ENCODE measurements around the gene CSMD2.

CSMD2 gene

GRCh38 chr1:33822396-33822795 is 342.6 kb downstream of the CSMD2 start:
- Histone ChIP-seq H3K36me3 (ENCODE audit: control insufficient read depth in 2 of 2, insufficient read depth in 2 of 2, low read length in 2 of 2) (no peaks in the 10 kb centered on the region), H3K27ac (ENCODE audit: low read length) (no peak overlapping the region), H3K9me3 (ENCODE audit: control insufficient read depth in 2 of 2, low read length in 2 of 2) (no peaks in the 10 kb centered on the region), H3K9ac (ENCODE audit: low read length in 2 of 2) (no peak overlapping the region), H3K4me1 (ENCODE audit: control insufficient read depth, insufficient read depth, low read length) (no peaks in the 10 kb centered on the region), H3K27me3 (ENCODE audit: control insufficient read depth in 1 of 2, insufficient read depth in 2 of 2, low read length in 2 of 2) (peaks cover 0 to 5% of the 10 kb centered on the region in 2 donors), H3K4me3 (ENCODE audit: low read length in 2 of 2) (no peak overlapping the region)

- Histone ChIP-seq H3K36me3 (ENCODE audit: control insufficient read depth in 2 of 2, insufficient read depth in 2 of 2, low read length in 2 of 2) (no peaks in the 10 kb centered on the region), H3K9me3 (ENCODE audit: control insufficient read depth in 2 of 2, low read length in 2 of 2) (no peaks in the 10 kb centered on the region), H3K9ac (ENCODE audit: low read length in 2 of 2) (no peak overlapping the region), H3K27ac (ENCODE audit: low read length) (no peak overlapping the region), H3K27me3 (ENCODE audit: control insufficient read depth in 1 of 2, insufficient read depth in 2 of 2, low read length in 2 of 2) (peaks cover 0 to 5% of the 10 kb centered on the region in 2 donors), H3K4me1 (ENCODE audit: control insufficient read depth, insufficient read depth, low read length) (no peaks in the 10 kb centered on the region), H3K4me3 (ENCODE audit: low read length in 2 of 2) (no peak overlapping the region)
These were observed 343.7 kb downstream of the CSMD2 start for GRCh38 chr1:33821291-33821690.

GRCh38 chr1:33820804-33821203 is 344.2 kb downstream of the CSMD2 start:
- Histone ChIP-seq H3K9ac (ENCODE audit: low read length in 2 of 2) (no peak overlapping the region), H3K36me3 (ENCODE audit: control insufficient read depth in 2 of 2, insufficient read depth in 2 of 2, low read length in 2 of 2) (no peaks in the 10 kb centered on the region), H3K27ac (ENCODE audit: low read length) (no peak overlapping the region), H3K27me3 (ENCODE audit: control insufficient read depth in 1 of 2, insufficient read depth in 2 of 2, low read length in 2 of 2) (peaks cover 0 to 5% of the 10 kb centered on the region in 2 donors), H3K9me3 (ENCODE audit: control insufficient read depth in 2 of 2, low read length in 2 of 2) (no peaks in the 10 kb centered on the region), H3K4me3 (ENCODE audit: low read length in 2 of 2) (no peak overlapping the region), H3K4me1 (ENCODE audit: control insufficient read depth, insufficient read depth, low read length) (no peaks in the 10 kb centered on the region)

GRCh38 chr1:33819913-33820311 is 345.1 kb downstream of the CSMD2 start:
- Histone ChIP-seq H3K4me3 (ENCODE audit: low read length in 2 of 2) (no peak overlapping the region), H3K27me3 (ENCODE audit: control insufficient read depth in 1 of 2, insufficient read depth in 2 of 2, low read length in 2 of 2) (peaks cover 0 to 5% of the 10 kb centered on the region in 2 donors), H3K27ac (ENCODE audit: low read length) (no peak overlapping the region), H3K9ac (ENCODE audit: low read length in 2 of 2) (no peak overlapping the region), H3K9me3 (ENCODE audit: control insufficient read depth in 2 of 2, low read length in 2 of 2) (no peaks in the 10 kb centered on the region), H3K4me1 (ENCODE audit: control insufficient read depth, insufficient read depth, low read length) (no peaks in the 10 kb centered on the region), H3K36me3 (ENCODE audit: control insufficient read depth in 2 of 2, insufficient read depth in 2 of 2, low read length in 2 of 2) (no peaks in the 10 kb centered on the region)

GRCh38 chr1:33819290-33819912 is 345.6 kb downstream of the CSMD2 start:
- no peak overlapping the region for H3K27ac ChIP-seq (ENCODE audit: low read length)
- H3K9me3 ChIP-seq (ENCODE audit: control insufficient read depth in 2 of 2, low read length in 2 of 2) = no peaks in the 10 kb centered on the region
- no peaks in the 10 kb centered on the region for H3K36me3 ChIP-seq (ENCODE audit: control insufficient read depth in 2 of 2, insufficient read depth in 2 of 2, low read length in 2 of 2)
- H3K4me3 ChIP-seq (ENCODE audit: low read length in 2 of 2) = no peak overlapping the region
- H3K4me1 ChIP-seq (ENCODE audit: control insufficient read depth, insufficient read depth, low read length) = no peaks in the 10 kb centered on the region
- H3K9ac ChIP-seq (ENCODE audit: low read length in 2 of 2) = no peak overlapping the region
- H3K27me3 ChIP-seq (ENCODE audit: control insufficient read depth in 1 of 2, insufficient read depth in 2 of 2, low read length in 2 of 2) = peaks cover 0 to 5% of the 10 kb centered on the region in 2 donors

- Histone ChIP-seq H3K27me3 (ENCODE audit: control insufficient read depth in 1 of 2, insufficient read depth in 2 of 2, low read length in 2 of 2) (peaks cover 0 to 5% of the 10 kb centered on the region in 2 donors), H3K36me3 (ENCODE audit: control insufficient read depth in 2 of 2, insufficient read depth in 2 of 2, low read length in 2 of 2) (no peaks in the 10 kb centered on the region), H3K4me3 (ENCODE audit: low read length in 2 of 2) (no peak overlapping the region), H3K9ac (ENCODE audit: low read length in 2 of 2) (no peak overlapping the region), H3K27ac (ENCODE audit: low read length) (no peak overlapping the region), H3K4me1 (ENCODE audit: control insufficient read depth, insufficient read depth, low read length) (no peaks in the 10 kb centered on the region), H3K9me3 (ENCODE audit: control insufficient read depth in 2 of 2, low read length in 2 of 2) (no peaks in the 10 kb centered on the region)
These were observed 347.0 kb downstream of the CSMD2 start for GRCh38 chr1:33818071-33818470.

DNA sequence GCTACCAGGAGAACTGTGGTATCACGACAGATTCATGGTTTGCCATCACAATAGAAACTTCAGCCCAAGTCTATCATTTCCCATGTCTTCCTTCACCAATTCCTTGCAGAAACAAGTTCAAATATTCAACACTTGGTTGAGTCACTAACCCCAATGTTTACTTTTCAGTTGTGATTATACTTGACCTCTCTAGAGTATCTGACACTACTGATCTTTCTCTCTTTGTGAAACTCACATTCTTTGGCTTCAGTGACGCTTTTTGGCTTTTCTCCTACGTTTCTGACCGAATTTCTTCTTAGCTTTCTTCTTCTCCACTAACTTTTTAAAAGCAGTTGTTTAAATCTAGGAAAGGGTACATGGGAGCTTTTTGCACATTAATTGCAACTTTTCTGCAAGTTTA is 350.0 kb downstream of the CSMD2 start:
- Histone ChIP-seq H3K4me3 (ENCODE audit: low read length in 2 of 2) (no peak overlapping the region), H3K36me3 (ENCODE audit: control insufficient read depth in 2 of 2, insufficient read depth in 2 of 2, low read length in 2 of 2) (no peaks in the 10 kb centered on the region), H3K4me1 (ENCODE audit: control insufficient read depth, insufficient read depth, low read length) (no peaks in the 10 kb centered on the region), H3K9ac (ENCODE audit: low read length in 2 of 2) (no peak overlapping the region), H3K27ac (ENCODE audit: low read length) (no peak overlapping the region), H3K27me3 (ENCODE audit: control insufficient read depth in 1 of 2, insufficient read depth in 2 of 2, low read length in 2 of 2) (no peaks in the 10 kb centered on the region), H3K9me3 (ENCODE audit: control insufficient read depth in 2 of 2, low read length in 2 of 2) (no peaks in the 10 kb centered on the region)

DNA sequence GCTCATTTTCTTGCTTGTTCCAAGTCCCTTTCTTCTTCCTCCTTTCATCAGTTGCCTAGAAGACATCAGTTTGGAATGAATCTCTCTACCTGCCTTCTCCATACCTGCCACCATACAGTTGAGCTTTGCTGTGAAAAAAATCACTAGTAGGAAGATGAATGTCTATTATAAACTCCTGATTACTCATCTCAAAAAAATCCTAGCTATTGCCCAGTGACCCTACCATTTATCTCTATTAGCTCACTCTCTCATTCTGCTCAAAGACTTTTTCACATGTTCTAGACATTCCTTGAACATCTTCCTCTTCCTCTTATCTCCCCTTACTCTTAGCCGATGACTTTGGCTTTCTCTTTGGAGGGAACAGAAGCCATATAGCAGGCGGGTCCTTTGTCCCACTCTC is 350.9 kb downstream of the CSMD2 start:
- Histone ChIP-seq H3K36me3 (ENCODE audit: control insufficient read depth in 2 of 2, insufficient read depth in 2 of 2, low read length in 2 of 2) (no peaks in the 10 kb centered on the region), H3K9me3 (ENCODE audit: control insufficient read depth in 2 of 2, low read length in 2 of 2) (no peaks in the 10 kb centered on the region), H3K9ac (ENCODE audit: low read length in 2 of 2) (no peak overlapping the region), H3K27me3 (ENCODE audit: control insufficient read depth in 1 of 2, insufficient read depth in 2 of 2, low read length in 2 of 2) (no peaks in the 10 kb centered on the region), H3K4me1 (ENCODE audit: control insufficient read depth, insufficient read depth, low read length) (no peaks in the 10 kb centered on the region), H3K4me3 (ENCODE audit: low read length in 2 of 2) (no peak overlapping the region), H3K27ac (ENCODE audit: low read length) (no peak overlapping the region)

DNA sequence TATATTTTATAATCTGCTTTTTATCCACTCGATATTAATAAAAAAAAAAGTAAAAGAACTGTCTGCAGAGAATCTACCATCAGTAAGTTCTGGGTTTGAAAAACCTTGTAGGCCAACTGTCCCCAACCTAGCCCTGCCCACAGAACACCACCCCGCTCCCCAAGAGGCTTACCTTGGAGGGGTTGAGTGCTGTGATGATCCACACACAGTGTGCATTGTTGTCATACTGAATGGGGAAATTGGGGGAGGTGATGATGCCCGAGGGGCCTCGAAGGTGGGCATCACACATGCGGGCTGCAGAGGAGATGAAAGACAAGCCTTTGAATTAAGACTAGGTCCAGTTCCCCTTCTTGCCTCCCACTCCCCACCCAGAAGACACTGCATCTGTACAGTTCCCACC is 354.5 kb downstream of the CSMD2 start:
- peaks cover 3 to 5% of the 10 kb centered on the region in 2 donors for H3K9me3 ChIP-seq (ENCODE audit: control insufficient read depth in 2 of 2, low read length in 2 of 2)
- H3K27ac ChIP-seq (ENCODE audit: low read length) = no peak overlapping the region
- H3K27me3 ChIP-seq (ENCODE audit: control insufficient read depth in 1 of 2, insufficient read depth in 2 of 2, low read length in 2 of 2) = no peaks in the 10 kb centered on the region
- no peak overlapping the region for H3K9ac ChIP-seq (ENCODE audit: low read length in 2 of 2)
- H3K4me3 ChIP-seq (ENCODE audit: low read length in 2 of 2) = no peak overlapping the region
- no peaks in the 10 kb centered on the region for H3K36me3 ChIP-seq (ENCODE audit: control insufficient read depth in 2 of 2, insufficient read depth in 2 of 2, low read length in 2 of 2)
- H3K4me1 ChIP-seq (ENCODE audit: control insufficient read depth, insufficient read depth, low read length) = no peaks in the 10 kb centered on the region

- no peaks in the 10 kb centered on the region for H3K4me1 ChIP-seq (ENCODE audit: control insufficient read depth, insufficient read depth, low read length)
- no peaks in the 10 kb centered on the region for H3K36me3 ChIP-seq (ENCODE audit: control insufficient read depth in 2 of 2, insufficient read depth in 2 of 2, low read length in 2 of 2)
- no peak overlapping the region for H3K27ac ChIP-seq (ENCODE audit: low read length)
- no peak overlapping the region for H3K9ac ChIP-seq (ENCODE audit: low read length in 2 of 2)
- peaks cover 3 to 5% of the 10 kb centered on the region in 2 donors for H3K9me3 ChIP-seq (ENCODE audit: control insufficient read depth in 2 of 2, low read length in 2 of 2)
- no peak overlapping the region for H3K4me3 ChIP-seq (ENCODE audit: low read length in 2 of 2)
- H3K27me3 ChIP-seq (ENCODE audit: control insufficient read depth in 1 of 2, insufficient read depth in 2 of 2, low read length in 2 of 2) = peaks cover 0 to 3% of the 10 kb centered on the region in 2 donors
These were observed 359.0 kb downstream of the CSMD2 start for GRCh38 chr1:33805988-33806387.

- Histone ChIP-seq H3K9me3 (ENCODE audit: control insufficient read depth in 2 of 2, low read length in 2 of 2) (peaks cover 0 to 9% of the 10 kb centered on the region in 2 donors), H3K27me3 (ENCODE audit: control insufficient read depth in 1 of 2, insufficient read depth in 2 of 2, low read length in 2 of 2) (peaks cover 0 to 3% of the 10 kb centered on the region in 2 donors), H3K4me3 (ENCODE audit: low read length in 2 of 2) (no peak overlapping the region), H3K9ac (ENCODE audit: low read length in 2 of 2) (no peak overlapping the region), H3K27ac (ENCODE audit: low read length) (no peak overlapping the region), H3K4me1 (ENCODE audit: control insufficient read depth, insufficient read depth, low read length) (no peaks in the 10 kb centered on the region), H3K36me3 (ENCODE audit: control insufficient read depth in 2 of 2, insufficient read depth in 2 of 2, low read length in 2 of 2) (no peaks in the 10 kb centered on the region)
These were observed 362.8 kb downstream of the CSMD2 start for GRCh38 chr1:33802268-33802667.
